ACHN (cell line): ENCODE results near the gene ZDHHC8.
A peak's percentile ranks its signal among the peaks of the same experiment; 100 is the strongest.

Source experiments
- DNase-seq: peaks from one replicate; pipeline ENCODE4 v3.0.0-alpha.2; 2015
- in situ Hi-C: cut with HindIII; loops from 2 replicates; pipeline ENCODE4 v1.10.0; 2017; ENCODE audit warnings: low sequenced_read_pairs, low pct_ligation_motif_present, low pct_unique_long_range_greater_than_20kb

Gene ZDHHC8

GRCh38 chr22:20166703-20167102 is 35.1 kb downstream of the ZDHHC8 start:
- DNase-seq: no peak
- in situ Hi-C loops: no loop called here

- no peak for DNase-seq
- in situ Hi-C loops: no loop called here
These were observed 36.2 kb downstream of the ZDHHC8 start for GRCh38 chr22:20167643-20168322.

- DNase-seq: no peak
- in situ Hi-C loops: no loop called here
These were observed 37.7 kb downstream of the ZDHHC8 start for GRCh38 chr22:20169253-20169822.

- in situ Hi-C loops: no loop called here
- DNase-seq: no peak
These were observed 38.6 kb downstream of the ZDHHC8 start for GRCh38 chr22:20170170-20170569.

- in situ Hi-C loops: no loop called here
- DNase-seq: no peak
These were observed 39.9 kb downstream of the ZDHHC8 start for GRCh38 chr22:20171288-20172140.

GRCh38 chr22:20172141-20172613 is 40.6 kb downstream of the ZDHHC8 start:
- in situ Hi-C loops: no loop called here
- no peak for DNase-seq

GRCh38 chr22:20173246-20173645 is 41.6 kb downstream of the ZDHHC8 start:
- in situ Hi-C loops: no loop called here
- DNase-seq: no peak

GRCh38 chr22:20173772-20174171 is 42.2 kb downstream of the ZDHHC8 start:
- in situ Hi-C loops: no loop called here
- DNase-seq: no peak

- in situ Hi-C loops: no loop called here
- DNase-seq: peak; percentile 24
These were observed 43.4 kb downstream of the ZDHHC8 start for GRCh38 chr22:20174785-20175596.

GRCh38 chr22:20175597-20175900 is 43.9 kb downstream of the ZDHHC8 start:
- DNase-seq: no peak
- in situ Hi-C loops: no loop called here

GRCh38 chr22:20176421-20177085 is 44.9 kb downstream of the ZDHHC8 start:
- in situ Hi-C loops: no loop called here
- DNase-seq: no peak

GRCh38 chr22:20177217-20177911 is 45.8 kb downstream of the ZDHHC8 start:
- no peak for DNase-seq
- in situ Hi-C loops: no loop called here

GRCh38 chr22:20178075-20178914 is 46.7 kb downstream of the ZDHHC8 start:
- no peak for DNase-seq
- in situ Hi-C loops: no loop called here

GRCh38 chr22:20178915-20179227 is 47.3 kb downstream of the ZDHHC8 start:
- DNase-seq: no peak
- in situ Hi-C loops: no loop called here

- DNase-seq: no peak
- in situ Hi-C loops: no loop called here
These were observed 48.0 kb downstream of the ZDHHC8 start for GRCh38 chr22:20179455-20180244.

GRCh38 chr22:20180245-20180630 is 48.6 kb downstream of the ZDHHC8 start:
- in situ Hi-C loops: no loop called here
- no peak for DNase-seq

- no peak for DNase-seq
- in situ Hi-C loops: no loop called here
These were observed 49.0 kb downstream of the ZDHHC8 start for GRCh38 chr22:20180640-20181039.
